ENCODE results near the gene CORO6. TPM values are rescaled to one million over a fixed set of nuclear protein-coding genes. Genes with fewer than 3 reads are reported as not detected.

The CORO6 gene
- total and polyA plus RNA-seq, 2 experiments from 2014 or later = 2.6 to 5.2 TPM

- no peak overlapping the region for H3K27ac ChIP-seq (ENCODE audit: low read depth)
- H3K4me1 ChIP-seq (ENCODE audit: insufficient read depth) = peaks cover 4% of the 10 kb centered on the region; the same call in 1 of the 2 replicates
- no peaks in the 10 kb centered on the region for H3K9me2 ChIP-seq (ENCODE audit: insufficient read depth)
- Mint-ChIP-seq H3K9me3 (no peaks in the 10 kb centered on the region), H3K27me3 (ENCODE audit: insufficient read depth, low read depth, poor library complexity) (peaks cover 10% of the 10 kb centered on the region), H3K27ac (no peak overlapping the region), H3K4me1 (peaks cover 13% of the 10 kb centered on the region; the same call in 2 of the 3 replicates), H3K4me3 (no peak overlapping the region), H3K36me3 (ENCODE audit: low read depth) (peaks cover 25% of the 10 kb centered on the region)
- no peaks in the 10 kb centered on the region for H3K79me2 ChIP-seq (replicated peaks; ENCODE audit: insufficient read depth)
- H3K36me3 ChIP-seq (ENCODE audit: insufficient read depth) = no peaks in the 10 kb centered on the region; the same call in 1 of the 2 replicates
- H2AFZ ChIP-seq = no peak overlapping the region
- ATAC-seq (no peak), DNase-seq (ENCODE audit: low spot score) (no peak)
- no peaks in the 10 kb centered on the region for H3K27me3 ChIP-seq (ENCODE audit: insufficient read depth)
- H4K20me1 ChIP-seq (replicated peaks; ENCODE audit: insufficient read depth) = peaks cover 4% of the 10 kb centered on the region; the same call in 1 of the 2 replicates
- H3F3A ChIP-seq (replicated peaks; ENCODE audit: low read depth) = 0 out of 2 replicates have a peak, but pooled peaks cover 9% of the 10 kb centered on the region
- H3K4me3 ChIP-seq = no peak overlapping the region
- no peak for TF ChIP-seq STAT1 (IDR thresholded peaks at IDR 0.05; ENCODE audit: unreplicated experiment)
- TF ChIP-seq POLR2AphosphoS5 (IDR thresholded peaks at IDR 0.05; ENCODE audit: low read depth) = no peak
- no peak for TF ChIP-seq ETS1 (IDR thresholded peaks at IDR 0.05)
- no peak for TF ChIP-seq JUNB (IDR thresholded peaks at IDR 0.05; ENCODE audit: unreplicated experiment)
- no peak for TF ChIP-seq CREB1 (CRISPR knock-in tag; IDR thresholded peaks at IDR 0.05; ENCODE audit: low read depth)
- no peak for TF ChIP-seq ZNF331 (CRISPR knock-in tag; IDR thresholded peaks at IDR 0.05; ENCODE audit: low read depth)
- no peak for TF ChIP-seq NANOG (IDR thresholded peaks at IDR 0.05; ENCODE audit: borderline replicate concordance)
- no peak for TF ChIP-seq CTCF (conservative IDR thresholded peaks at IDR 0.05; ENCODE audit: low read depth in 2 of 2)
- no peak for TF ChIP-seq ZNF462 (CRISPR knock-in tag; IDR thresholded peaks at IDR 0.05)
- TF ChIP-seq ZNF114 (CRISPR knock-in tag; IDR thresholded peaks at IDR 0.05) = no peak
- TF ChIP-seq EZH2 (IDR thresholded peaks at IDR 0.05; ENCODE audit: low read depth, unreplicated experiment) = no peak
- TF ChIP-seq REST (IDR thresholded peaks at IDR 0.05; ENCODE audit: unreplicated experiment) = no peak
- no peak for TF ChIP-seq EZH2phosphoT487 (IDR thresholded peaks at IDR 0.05; ENCODE audit: unreplicated experiment)
- H3K4me2 ChIP-seq = no peak overlapping the region
Measured at GRCh38 chr17:29577385-29578211, 45.1 kb downstream of the CORO6 start.
